K562 (cell line): Measurements from ENCODE around the gene ASB10. TPM values are rescaled to one million over a fixed set of nuclear protein-coding genes. Genes with fewer than 3 reads are reported as not detected.

Experiments used
- ARHGAP35 ChIP-seq: fragments of 450-650 bp; IDR thresholded peaks from 2 replicates; pipeline ENCODE4 v1.6.1; 2018; ENCODE audit not compliant: partially characterized antibody
- CTBP1 ChIP-seq: fragments of 450-650 bp; IDR thresholded peaks from 2 replicates; pipeline ENCODE4 v1.6.1; 2016; ENCODE audit warnings: borderline replicate concordance
- MAZ ChIP-seq, 2 experiments: fragments of 450-650 bp in 1 of 2; sonication (generic) in 1 of 2; formaldehyde crosslinking; IDR thresholded peaks in 1 of 2; conservative IDR thresholded peaks in 1 of 2; 2 replicates each; pipeline versions ENCODE4 v1.4.0 to v1.5.0; 2020; ENCODE audit warnings: mild to moderate bottlenecking in 1 of 2, missing genetic modification reagents in 1 of 2
- MYNN ChIP-seq, 2 experiments: sonication (generic); formaldehyde crosslinking in 1 of 2; IDR thresholded peaks; 2 replicates each; pipeline versions ENCODE4 v1.5.0 to v1.6.1; 2016 to 2020; ENCODE audit warnings: antibody characterized with exemption in 1 of 2, missing genetic modification reagents in 1 of 2
- PTTG1 ChIP-seq: fragments of 450-650 bp; IDR thresholded peaks from 2 replicates; pipeline ENCODE4 v1.6.1; 2016; ENCODE audit warnings: low read depth, mild to moderate bottlenecking, missing genetic modification characterization, missing compliant biosample characterization
- SRSF9 ChIP-seq: fragments of 200-400 bp; formaldehyde crosslinking; IDR thresholded peaks from 2 replicates; pipeline ENCODE4 v1.6.1; 2017; ENCODE audit warnings: low read depth, low read length, borderline replicate concordance
- ZNF77 ChIP-seq: fragments of 250-450 bp; sonication (Bioruptor Pico); IDR thresholded peaks from 2 replicates; pipeline ENCODE4 v1.5.0; 2020
- polyA plus RNA-seq, 8 experiments: library from polyadenylated mRNA; depleted of rRNA in 4 of 8; stranded (reverse) in 5 of 8; unstranded in 3 of 8; fragments of >200 nt; fragmentation: Nextera tagmentation in 2 of 8; fragmentation: Illumina TruSeq in 1 of 8; extraction: Ambion mirVana in 2 of 8; extraction: Trizol in 1 of 8; gene quantifications; 2 replicates each; pipeline versions ENCODE4 v1.2.1 to v1.2.3, GENCODE V29; 2011 to 2014; ENCODE audit warnings: inconsistent platforms in 1 of 8, missing spikeins in 1 of 8
- total RNA-seq, 7 experiments: library from RNA; depleted of rRNA in 6 of 7; stranded (reverse); fragments of >200 nt in 6 of 7; fragmentation: Illumina TruSeq in 2 of 7; extraction: Trizol in 2 of 7; gene quantifications; 2 replicates each; pipeline versions ENCODE4 v1.2.1 to v1.2.3, GENCODE V29; 2011 to 2021; ENCODE audit warnings: low replicate concordance in 1 of 7
- TF ChIP-seq, protein P1 (sequence below): IDR thresholded peaks from 3 replicates; pipeline ENCODE4 v1.6.1; 2011; ENCODE audit warnings: borderline replicate concordance, mild to moderate bottlenecking, moderate library complexity; ENCODE audit not compliant: insufficient read length; ENCODE audit errors: extremely low read depth
- TF ChIP-seq, protein P2 (sequence below): sonication (generic); IDR thresholded peaks from 2 replicates; pipeline ENCODE4 v1.6.1; 2016
- TF ChIP-seq, protein P3 (sequence below): fragments of 450-650 bp; IDR thresholded peaks from 2 replicates; pipeline ENCODE4 v1.6.1; 2016; ENCODE audit warnings: mild to moderate bottlenecking, moderate library complexity

Gene ASB10
- total and polyA plus RNA-seq, 9 of the 15 experiments (the other 6 are each of a cell fraction or from before 2014, with no cell fraction given), result not detected

DNA sequence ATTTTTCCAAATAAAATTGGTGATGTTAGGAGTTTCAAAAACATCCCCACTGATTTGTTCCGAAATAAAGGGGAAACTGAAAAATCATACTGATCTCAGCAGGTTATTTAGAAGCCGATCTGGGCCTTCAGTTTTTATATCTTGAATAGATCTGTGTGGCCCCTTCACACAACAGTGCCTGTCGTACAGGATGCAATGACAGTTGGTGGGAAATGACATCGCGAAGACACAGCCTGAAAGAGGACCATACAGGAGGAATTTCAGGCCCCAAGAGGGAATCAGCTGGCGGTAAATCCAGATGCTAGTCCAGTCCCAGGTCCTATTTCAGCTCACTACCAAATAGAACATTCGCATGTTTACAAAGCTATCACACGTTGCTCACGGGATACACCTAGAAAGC lies 20.3 kb upstream of the ASB10 start (continued):
- TF ChIP-seq, protein P1, sequence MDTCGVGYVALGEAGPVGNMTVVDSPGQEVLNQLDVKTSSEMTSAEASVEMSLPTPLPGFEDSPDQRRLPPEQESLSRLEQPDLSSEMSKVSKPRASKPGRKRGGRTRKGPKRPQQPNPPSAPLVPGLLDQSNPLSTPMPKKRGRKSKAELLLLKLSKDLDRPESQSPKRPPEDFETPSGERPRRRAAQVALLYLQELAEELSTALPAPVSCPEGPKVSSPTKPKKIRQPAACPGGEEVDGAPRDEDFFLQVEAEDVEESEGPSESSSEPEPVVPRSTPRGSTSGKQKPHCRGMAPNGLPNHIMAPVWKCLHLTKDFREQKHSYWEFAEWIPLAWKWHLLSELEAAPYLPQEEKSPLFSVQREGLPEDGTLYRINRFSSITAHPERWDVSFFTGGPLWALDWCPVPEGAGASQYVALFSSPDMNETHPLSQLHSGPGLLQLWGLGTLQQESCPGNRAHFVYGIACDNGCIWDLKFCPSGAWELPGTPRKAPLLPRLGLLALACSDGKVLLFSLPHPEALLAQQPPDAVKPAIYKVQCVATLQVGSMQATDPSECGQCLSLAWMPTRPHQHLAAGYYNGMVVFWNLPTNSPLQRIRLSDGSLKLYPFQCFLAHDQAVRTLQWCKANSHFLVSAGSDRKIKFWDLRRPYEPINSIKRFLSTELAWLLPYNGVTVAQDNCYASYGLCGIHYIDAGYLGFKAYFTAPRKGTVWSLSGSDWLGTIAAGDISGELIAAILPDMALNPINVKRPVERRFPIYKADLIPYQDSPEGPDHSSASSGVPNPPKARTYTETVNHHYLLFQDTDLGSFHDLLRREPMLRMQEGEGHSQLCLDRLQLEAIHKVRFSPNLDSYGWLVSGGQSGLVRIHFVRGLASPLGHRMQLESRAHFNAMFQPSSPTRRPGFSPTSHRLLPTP, result no peak
- TF ChIP-seq ARHGAP35, result no peak
- TF ChIP-seq MYNN (IDR thresholded peaks at IDR 0.05), result no peak
- TF ChIP-seq MYNN (CRISPR knock-in tag; IDR thresholded peaks at IDR 0.05), result no peak
- TF ChIP-seq CTBP1, result no peak
- no peak for TF ChIP-seq PTTG1 (tag)
- no peak for TF ChIP-seq SRSF9
- no peak; a peak in 2 of 4 replicates for TF ChIP-seq MAZ (CRISPR knock-in tag; conservative IDR thresholded peaks at IDR 0.05 in 1 of 2, IDR thresholded peaks at IDR 0.05 in 1 of 2)
- no peak for TF ChIP-seq ZNF77 (CRISPR knock-in tag)
- TF ChIP-seq, protein P2, sequence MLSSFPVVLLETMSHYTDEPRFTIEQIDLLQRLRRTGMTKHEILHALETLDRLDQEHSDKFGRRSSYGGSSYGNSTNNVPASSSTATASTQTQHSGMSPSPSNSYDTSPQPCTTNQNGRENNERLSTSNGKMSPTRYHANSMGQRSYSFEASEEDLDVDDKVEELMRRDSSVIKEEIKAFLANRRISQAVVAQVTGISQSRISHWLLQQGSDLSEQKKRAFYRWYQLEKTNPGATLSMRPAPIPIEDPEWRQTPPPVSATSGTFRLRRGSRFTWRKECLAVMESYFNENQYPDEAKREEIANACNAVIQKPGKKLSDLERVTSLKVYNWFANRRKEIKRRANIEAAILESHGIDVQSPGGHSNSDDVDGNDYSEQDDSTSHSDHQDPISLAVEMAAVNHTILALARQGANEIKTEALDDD, result peak; percentile 30; the same call in 1 of the 2 replicates
- TF ChIP-seq, protein P3, sequence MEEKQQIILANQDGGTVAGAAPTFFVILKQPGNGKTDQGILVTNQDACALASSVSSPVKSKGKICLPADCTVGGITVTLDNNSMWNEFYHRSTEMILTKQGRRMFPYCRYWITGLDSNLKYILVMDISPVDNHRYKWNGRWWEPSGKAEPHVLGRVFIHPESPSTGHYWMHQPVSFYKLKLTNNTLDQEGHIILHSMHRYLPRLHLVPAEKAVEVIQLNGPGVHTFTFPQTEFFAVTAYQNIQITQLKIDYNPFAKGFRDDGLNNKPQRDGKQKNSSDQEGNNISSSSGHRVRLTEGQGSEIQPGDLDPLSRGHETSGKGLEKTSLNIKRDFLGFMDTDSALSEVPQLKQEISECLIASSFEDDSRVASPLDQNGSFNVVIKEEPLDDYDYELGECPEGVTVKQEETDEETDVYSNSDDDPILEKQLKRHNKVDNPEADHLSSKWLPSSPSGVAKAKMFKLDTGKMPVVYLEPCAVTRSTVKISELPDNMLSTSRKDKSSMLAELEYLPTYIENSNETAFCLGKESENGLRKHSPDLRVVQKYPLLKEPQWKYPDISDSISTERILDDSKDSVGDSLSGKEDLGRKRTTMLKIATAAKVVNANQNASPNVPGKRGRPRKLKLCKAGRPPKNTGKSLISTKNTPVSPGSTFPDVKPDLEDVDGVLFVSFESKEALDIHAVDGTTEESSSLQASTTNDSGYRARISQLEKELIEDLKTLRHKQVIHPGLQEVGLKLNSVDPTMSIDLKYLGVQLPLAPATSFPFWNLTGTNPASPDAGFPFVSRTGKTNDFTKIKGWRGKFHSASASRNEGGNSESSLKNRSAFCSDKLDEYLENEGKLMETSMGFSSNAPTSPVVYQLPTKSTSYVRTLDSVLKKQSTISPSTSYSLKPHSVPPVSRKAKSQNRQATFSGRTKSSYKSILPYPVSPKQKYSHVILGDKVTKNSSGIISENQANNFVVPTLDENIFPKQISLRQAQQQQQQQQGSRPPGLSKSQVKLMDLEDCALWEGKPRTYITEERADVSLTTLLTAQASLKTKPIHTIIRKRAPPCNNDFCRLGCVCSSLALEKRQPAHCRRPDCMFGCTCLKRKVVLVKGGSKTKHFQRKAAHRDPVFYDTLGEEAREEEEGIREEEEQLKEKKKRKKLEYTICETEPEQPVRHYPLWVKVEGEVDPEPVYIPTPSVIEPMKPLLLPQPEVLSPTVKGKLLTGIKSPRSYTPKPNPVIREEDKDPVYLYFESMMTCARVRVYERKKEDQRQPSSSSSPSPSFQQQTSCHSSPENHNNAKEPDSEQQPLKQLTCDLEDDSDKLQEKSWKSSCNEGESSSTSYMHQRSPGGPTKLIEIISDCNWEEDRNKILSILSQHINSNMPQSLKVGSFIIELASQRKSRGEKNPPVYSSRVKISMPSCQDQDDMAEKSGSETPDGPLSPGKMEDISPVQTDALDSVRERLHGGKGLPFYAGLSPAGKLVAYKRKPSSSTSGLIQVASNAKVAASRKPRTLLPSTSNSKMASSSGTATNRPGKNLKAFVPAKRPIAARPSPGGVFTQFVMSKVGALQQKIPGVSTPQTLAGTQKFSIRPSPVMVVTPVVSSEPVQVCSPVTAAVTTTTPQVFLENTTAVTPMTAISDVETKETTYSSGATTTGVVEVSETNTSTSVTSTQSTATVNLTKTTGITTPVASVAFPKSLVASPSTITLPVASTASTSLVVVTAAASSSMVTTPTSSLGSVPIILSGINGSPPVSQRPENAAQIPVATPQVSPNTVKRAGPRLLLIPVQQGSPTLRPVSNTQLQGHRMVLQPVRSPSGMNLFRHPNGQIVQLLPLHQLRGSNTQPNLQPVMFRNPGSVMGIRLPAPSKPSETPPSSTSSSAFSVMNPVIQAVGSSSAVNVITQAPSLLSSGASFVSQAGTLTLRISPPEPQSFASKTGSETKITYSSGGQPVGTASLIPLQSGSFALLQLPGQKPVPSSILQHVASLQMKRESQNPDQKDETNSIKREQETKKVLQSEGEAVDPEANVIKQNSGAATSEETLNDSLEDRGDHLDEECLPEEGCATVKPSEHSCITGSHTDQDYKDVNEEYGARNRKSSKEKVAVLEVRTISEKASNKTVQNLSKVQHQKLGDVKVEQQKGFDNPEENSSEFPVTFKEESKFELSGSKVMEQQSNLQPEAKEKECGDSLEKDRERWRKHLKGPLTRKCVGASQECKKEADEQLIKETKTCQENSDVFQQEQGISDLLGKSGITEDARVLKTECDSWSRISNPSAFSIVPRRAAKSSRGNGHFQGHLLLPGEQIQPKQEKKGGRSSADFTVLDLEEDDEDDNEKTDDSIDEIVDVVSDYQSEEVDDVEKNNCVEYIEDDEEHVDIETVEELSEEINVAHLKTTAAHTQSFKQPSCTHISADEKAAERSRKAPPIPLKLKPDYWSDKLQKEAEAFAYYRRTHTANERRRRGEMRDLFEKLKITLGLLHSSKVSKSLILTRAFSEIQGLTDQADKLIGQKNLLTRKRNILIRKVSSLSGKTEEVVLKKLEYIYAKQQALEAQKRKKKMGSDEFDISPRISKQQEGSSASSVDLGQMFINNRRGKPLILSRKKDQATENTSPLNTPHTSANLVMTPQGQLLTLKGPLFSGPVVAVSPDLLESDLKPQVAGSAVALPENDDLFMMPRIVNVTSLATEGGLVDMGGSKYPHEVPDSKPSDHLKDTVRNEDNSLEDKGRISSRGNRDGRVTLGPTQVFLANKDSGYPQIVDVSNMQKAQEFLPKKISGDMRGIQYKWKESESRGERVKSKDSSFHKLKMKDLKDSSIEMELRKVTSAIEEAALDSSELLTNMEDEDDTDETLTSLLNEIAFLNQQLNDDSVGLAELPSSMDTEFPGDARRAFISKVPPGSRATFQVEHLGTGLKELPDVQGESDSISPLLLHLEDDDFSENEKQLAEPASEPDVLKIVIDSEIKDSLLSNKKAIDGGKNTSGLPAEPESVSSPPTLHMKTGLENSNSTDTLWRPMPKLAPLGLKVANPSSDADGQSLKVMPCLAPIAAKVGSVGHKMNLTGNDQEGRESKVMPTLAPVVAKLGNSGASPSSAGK, result no peak
